Endothelial cell of hepatic sinusoid (primary cell): Measurements from ENCODE around the gene CACNA2D4.

Experiments used
- in situ Hi-C: cut with HindIII; loops from 2 replicates; pipeline ENCODE4 v1.10.0; 2017; ENCODE audit warnings: low sequenced_read_pairs

Gene CACNA2D4

GRCh38 chr12:1807087-1807860, 111.2 kb downstream of the CACNA2D4 start:
- in situ Hi-C loops = no loop called here

- in situ Hi-C loops = no loop called here
These were observed 112.0 kb downstream of the CACNA2D4 start for GRCh38 chr12:1806301-1807086.

- in situ Hi-C loops = no loop called here
These were observed 112.9 kb downstream of the CACNA2D4 start for GRCh38 chr12:1805441-1806081.

- in situ Hi-C loops = no loop called here
These were observed 113.7 kb downstream of the CACNA2D4 start for GRCh38 chr12:1804545-1805332.

- in situ Hi-C loops = no loop called here
These were observed 114.7 kb downstream of the CACNA2D4 start for GRCh38 chr12:1803736-1804135.

GRCh38 chr12:1801303-1801975, 117.0 kb downstream of the CACNA2D4 start:
- in situ Hi-C loops = no loop called here

GRCh38 chr12:1800401-1801302, 117.8 kb downstream of the CACNA2D4 start:
- in situ Hi-C loops = no loop called here

- in situ Hi-C loops = no loop called here
These were observed 118.5 kb downstream of the CACNA2D4 start for GRCh38 chr12:1799882-1800400.

GRCh38 chr12:1799051-1799881, 119.2 kb downstream of the CACNA2D4 start:
- in situ Hi-C loops = no loop called here

GRCh38 chr12:1798641-1799020, 119.8 kb downstream of the CACNA2D4 start:
- in situ Hi-C loops = no loop called here

GRCh38 chr12:1797991-1798640, 120.3 kb downstream of the CACNA2D4 start:
- in situ Hi-C loops = no loop called here

- in situ Hi-C loops = no loop called here
These were observed 121.2 kb downstream of the CACNA2D4 start for GRCh38 chr12:1797011-1797901.

- in situ Hi-C loops = no loop called here
These were observed 121.9 kb downstream of the CACNA2D4 start for GRCh38 chr12:1796515-1797010.

GRCh38 chr12:1795785-1796514, 122.5 kb downstream of the CACNA2D4 start:
- in situ Hi-C loops = no loop called here

GRCh38 chr12:1795221-1795784, 123.1 kb downstream of the CACNA2D4 start:
- in situ Hi-C loops = no loop called here
